Activated CD4-positive, alpha-beta T cell treated with anti-CD3 and anti-CD28 coated beads, Interleukin-2, Interleukin-6, amounts not matched to agents 100 ng/mL and 50 ng/mL, durations not matched to agents 16 hours and 8 hours (primary cell): Measurements from ENCODE around the gene NAT9.
A peak's percentile ranks its signal among the peaks of the same experiment; 100 is the strongest.

Experiments
- DNase-seq: peaks from one replicate; pipeline ENCODE4 v3.0.0-alpha.2; 2020

Gene NAT9

GRCh38 chr17:74742978-74743545 lies 33.1 kb downstream of the NAT9 start:
- DNase-seq = no peak

- DNase-seq = peak; percentile 85
These were observed 34.0 kb downstream of the NAT9 start for GRCh38 chr17:74742153-74742515.

- DNase-seq = no peak
These were observed 35.3 kb downstream of the NAT9 start for GRCh38 chr17:74740641-74741387.

DNA sequence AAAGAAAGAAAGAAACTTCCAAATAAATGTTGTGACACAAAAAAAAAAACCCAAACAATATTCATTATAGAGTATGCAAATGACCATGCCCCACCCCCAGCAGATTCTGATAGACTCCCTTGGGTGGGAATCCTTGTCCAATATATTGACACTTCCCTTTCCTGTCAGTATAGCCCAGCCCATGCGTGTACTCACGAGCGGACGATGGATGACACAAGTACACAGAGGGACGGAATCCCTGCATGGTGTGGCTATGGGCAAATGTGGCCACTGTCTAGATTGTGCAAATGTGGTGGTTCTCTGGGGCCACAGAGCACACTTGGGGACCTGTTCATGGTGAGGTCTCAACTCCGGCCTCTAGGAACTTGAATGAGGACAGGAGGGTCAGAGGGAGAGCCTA lies 36.0 kb downstream of the NAT9 start:
- no peak for DNase-seq

- DNase-seq = no peak
These were observed 36.8 kb downstream of the NAT9 start for GRCh38 chr17:74739227-74739831.

DNA sequence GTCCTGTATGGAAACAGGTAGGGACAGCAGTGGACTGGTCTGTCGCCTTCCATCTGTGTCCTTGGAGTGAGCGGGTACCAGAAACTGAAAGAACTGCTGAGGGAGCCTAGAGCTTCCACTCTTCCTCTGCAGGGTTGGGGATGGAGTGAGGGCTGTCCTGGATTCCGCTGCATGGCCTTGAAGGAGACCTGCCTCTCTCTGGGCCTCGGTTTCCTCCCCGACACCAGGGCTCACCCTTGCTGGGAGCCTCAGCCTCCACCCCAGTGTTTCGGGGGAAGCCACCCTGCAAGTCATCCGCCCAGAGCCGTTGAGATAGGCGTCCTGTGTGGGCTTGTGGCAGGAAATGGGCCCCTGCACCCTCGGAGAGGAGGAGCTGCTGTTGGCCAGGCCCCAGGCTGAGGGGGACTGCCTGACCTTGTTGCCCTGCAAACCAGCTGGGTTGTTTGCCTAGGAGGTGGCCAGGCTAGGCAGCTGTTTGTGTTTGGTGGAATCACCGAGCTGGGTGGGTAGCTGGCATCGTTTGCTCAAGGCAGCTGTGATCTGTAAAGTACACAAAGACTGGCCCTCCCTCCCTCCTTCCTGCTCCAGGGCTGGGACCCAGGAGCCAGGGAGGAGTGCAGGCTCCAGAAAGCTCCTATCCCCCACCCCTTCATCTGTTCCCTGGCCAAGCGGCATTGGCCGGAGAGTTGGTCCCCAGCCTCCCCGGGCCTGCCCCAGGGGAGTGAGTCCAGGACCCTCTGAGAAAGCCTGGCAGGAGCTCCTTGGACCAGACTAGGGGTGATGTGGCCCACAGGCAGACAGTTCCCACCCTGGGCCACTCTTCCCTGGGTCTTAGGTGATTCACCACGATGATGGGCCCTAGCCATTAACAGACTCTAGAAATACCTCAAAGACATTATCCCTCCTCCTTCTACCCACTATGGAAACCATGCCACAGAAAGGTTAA lies 37.8 kb downstream of the NAT9 start:
- DNase-seq = peak; percentile 93

GRCh38 chr17:74737299-74738050 lies 38.7 kb downstream of the NAT9 start:
- DNase-seq = peak; percentile 56

DNA sequence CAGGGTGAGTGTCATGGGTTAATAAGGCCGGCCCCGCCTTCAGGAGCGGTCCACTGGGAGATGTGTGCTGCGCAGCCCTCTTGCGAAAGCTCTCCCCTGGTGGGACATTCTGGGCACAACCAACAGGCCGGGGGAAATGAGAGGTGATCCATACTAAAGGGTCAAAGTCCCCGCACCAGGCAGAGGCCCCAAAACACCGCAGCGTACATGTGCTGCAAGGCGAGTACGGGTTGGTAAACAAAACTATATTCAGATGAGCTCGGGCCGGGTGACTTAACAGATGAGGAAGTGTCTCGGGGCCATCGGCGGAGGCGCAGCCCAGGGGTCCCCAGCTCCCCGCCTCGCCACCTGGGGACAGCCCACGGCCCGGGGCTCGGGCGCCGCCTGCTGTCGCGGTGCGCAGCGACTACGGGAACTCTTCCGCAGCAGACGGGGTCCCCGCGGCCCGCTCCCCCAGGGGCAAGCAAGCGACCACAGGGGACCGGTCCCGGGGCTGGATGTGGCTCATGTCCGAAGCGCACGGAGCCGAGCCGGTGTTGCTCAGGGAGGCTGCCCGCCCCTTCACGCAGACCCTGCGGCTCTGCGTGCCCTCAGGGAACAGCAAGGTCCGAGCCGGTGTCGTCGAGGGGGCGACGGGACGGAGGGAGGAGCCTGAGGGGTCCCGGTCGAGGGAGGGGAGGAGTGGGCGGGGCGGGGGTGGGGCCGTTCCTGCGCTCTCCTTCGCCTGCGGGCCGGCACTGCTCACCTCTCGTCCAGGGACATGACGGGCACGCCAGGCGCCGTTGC lies 39.4 kb downstream of the NAT9 start, which contains the start of gene RAB37:
Gene RAB37 (plus strand): TSS at position 744 of the 786 bp plus-strand sequence. CDS start 17 bp downstream, at position 761.
- DNase-seq = peak; percentile 48

DNA sequence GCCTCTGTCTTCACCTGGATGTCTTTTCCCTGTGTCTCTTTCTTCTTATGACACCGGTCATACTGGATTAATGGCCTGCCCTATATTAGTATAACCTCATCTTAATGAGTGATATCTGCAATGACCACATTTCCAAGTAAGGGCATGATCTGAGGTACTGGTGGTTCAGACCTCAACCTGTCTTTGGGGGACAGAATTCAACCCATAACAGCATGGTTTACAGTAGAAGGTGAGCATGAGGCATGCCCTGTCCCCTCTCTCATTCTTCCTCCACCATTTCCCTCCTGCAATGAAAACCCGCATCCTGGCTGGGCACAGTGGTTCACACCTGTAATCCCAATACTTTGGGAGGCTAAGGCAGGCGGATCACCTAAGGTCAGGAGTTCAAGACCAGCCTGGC lies 41.9 kb downstream of the NAT9 start:
- DNase-seq = no peak

- DNase-seq = no peak
These were observed 42.6 kb downstream of the NAT9 start for GRCh38 chr17:74733365-74734122.

DNA sequence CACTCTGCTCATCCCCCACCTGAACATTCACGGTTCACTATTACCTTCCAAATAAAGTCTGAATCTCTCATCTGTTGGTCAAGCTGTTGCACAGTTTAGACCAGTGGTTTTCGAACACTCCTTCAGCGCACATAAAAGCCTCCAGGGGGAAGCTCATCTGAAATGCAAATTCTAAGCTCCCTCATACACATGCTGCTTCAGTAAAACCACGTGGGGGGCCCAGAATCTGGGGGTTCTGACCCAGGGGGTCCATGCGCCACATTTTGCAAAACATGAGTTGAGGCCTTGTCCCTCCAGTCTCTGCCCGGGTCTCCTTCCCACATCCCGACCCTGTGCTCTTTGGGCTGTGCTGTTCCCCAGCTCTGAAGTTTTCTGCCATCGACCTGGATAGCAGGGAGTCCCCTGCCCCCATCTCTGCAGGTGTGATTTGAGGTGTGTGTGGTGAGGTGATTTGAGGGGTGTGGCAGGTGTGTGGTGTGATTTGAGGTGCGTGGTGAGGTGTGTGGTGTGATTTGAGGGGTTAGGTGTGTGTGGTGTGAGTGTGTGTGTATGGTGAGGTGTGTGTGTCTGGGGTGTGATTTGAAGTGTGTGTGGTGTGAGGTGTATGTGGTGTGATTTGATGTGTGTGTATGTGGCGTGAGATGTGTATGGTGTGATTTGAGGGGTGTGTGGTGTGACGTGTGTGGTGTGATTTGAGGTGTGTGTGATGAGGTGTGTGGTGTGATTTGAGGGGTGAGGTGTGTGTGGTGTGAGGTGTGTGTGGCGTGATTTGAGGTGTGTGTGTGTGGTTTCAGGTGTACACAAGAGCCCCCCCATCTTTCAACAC lies 43.9 kb downstream of the NAT9 start:
- no peak for DNase-seq

- DNase-seq = no peak
These were observed 44.9 kb downstream of the NAT9 start for GRCh38 chr17:74731347-74731605.

- DNase-seq = peak; percentile 84
These were observed 45.4 kb downstream of the NAT9 start for GRCh38 chr17:74730491-74731346.

DNA sequence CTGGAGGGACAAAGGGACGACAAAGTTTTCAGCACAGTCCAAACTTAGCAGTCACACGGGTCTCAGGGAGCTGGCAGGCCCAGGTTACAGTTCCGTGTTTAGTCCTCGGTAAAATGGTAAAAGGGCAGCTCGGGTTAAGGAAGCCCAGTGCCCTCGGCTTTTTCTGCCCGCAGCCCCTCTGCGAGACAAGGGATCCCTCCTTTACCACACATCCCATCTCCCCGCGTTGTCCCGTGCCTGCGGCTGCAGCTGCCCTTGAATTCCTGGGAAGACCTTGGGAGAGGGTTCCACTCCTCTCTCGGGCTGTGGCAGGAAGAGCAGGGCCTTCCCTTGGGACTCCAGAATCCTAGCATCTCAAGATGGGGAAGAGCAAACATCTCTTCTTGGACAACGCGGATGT lies 46.3 kb downstream of the NAT9 start:
- no peak for DNase-seq

- DNase-seq = no peak
These were observed 46.8 kb downstream of the NAT9 start for GRCh38 chr17:74729368-74729767.

DNA sequence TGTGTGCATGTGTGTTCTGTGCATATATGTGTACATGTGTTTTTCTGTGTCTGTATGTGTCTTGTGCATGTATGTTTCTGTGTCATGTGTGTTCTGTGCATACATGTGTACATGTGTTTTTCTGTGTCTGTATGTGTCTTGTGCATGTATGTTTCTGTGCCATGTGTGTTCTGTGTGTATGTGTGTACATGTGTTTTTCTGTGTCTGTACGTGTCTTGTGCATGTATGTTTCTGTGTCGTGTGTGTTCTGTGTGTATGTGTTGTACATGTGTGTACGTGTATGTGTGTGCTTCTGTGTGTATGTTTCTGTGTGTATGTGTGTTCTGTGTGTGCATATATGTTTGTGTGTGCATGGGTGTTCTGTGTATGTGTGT lies 47.5 kb downstream of the NAT9 start:
- no peak for DNase-seq

DNA sequence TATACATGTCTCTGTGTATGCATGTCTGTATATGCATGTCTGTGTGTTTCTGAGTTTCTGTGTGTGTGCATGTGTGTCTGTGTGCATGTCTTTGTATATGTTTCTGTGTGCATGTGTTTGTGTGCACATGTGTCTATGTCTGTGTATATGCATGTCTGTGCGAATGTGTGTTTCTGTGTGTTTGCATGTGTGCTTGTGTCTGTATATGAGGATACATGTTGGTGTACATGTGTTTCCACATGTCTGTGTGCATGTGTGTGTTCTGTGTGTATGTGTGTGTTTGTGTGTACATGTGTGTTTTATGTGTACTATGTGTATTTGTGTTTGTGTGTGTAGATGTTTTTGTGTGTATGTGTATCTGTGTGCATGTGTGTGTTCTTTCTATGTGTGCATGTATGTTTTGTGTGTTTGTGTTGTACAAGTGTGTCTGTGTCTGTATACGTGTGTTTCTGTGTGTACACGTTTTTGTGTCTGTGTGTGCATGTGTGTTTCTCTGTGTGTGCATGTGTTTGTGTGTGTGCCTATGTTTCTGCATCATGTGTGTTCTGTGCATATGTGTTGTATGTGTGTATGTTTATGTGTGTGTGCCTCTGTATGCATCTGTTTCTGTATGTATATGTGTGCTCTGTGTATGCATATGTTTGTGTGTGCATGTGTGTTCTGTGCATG lies 48.0 kb downstream of the NAT9 start:
- no peak for DNase-seq

- no peak for DNase-seq
These were observed 51.0 kb downstream of the NAT9 start for GRCh38 chr17:74725111-74725510.

DNA sequence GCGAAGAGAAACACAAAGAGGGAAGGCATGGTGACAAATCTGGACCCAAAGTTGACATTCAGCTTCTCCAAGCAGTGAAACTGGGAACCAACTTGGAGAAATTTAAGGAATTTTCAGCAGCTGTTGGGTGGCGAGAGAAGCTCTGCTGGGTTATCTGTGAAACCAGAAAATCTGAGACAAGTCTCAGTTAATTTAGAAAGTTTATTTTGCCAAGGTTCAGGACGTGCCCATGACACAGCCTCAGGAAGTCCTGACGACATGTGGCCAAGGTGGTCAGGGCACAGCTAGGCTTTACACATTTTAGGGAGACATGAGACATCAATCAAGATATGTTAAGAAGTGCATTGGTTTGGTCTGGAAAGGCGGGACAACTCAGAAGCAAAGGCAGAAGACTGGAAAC lies 52.3 kb downstream of the NAT9 start:
- DNase-seq = no peak
